Endothelial cell (in vitro differentiated cells): Measurements from ENCODE around the gene CASP5. TPM values are rescaled to one million over a fixed set of nuclear protein-coding genes. Genes with fewer than 3 reads are reported as not detected.
A peak's percentile ranks its signal among the peaks of the same experiment; 100 is the strongest.

Source experiments
- DNase-seq: peaks from one replicate; pipeline ENCODE4 v3.0.0; 2021; ENCODE audit warnings: low spot score
- H3K27ac Mint-ChIP-seq: one replicate; pipeline ENCODE4 v1.8.0; 2021; ENCODE audit warnings: mixed read lengths, inconsistent platforms; ENCODE audit not compliant: unreplicated experiment
- H3K27me3 Mint-ChIP-seq: one replicate; pipeline ENCODE4 v1.8.0; 2021; ENCODE audit warnings: mild to moderate bottlenecking, moderate library complexity, mixed read lengths, inconsistent platforms; ENCODE audit not compliant: unreplicated experiment
- H3K36me3 Mint-ChIP-seq: one replicate; pipeline ENCODE4 v1.8.0; 2021; ENCODE audit warnings: mild to moderate bottlenecking, low read depth, mixed read lengths, inconsistent platforms; ENCODE audit not compliant: unreplicated experiment
- H3K4me1 Mint-ChIP-seq: one replicate; pipeline ENCODE4 v1.8.0; 2021; ENCODE audit warnings: mild to moderate bottlenecking, mixed read lengths, inconsistent platforms; ENCODE audit not compliant: unreplicated experiment
- H3K4me3 Mint-ChIP-seq: one replicate; pipeline ENCODE4 v1.8.0; 2021; ENCODE audit warnings: mild to moderate bottlenecking, mixed read lengths, inconsistent platforms; ENCODE audit not compliant: unreplicated experiment
- H3K9me3 Mint-ChIP-seq: one replicate; pipeline ENCODE4 v1.8.0; 2021; ENCODE audit warnings: mixed read lengths, inconsistent platforms; ENCODE audit not compliant: unreplicated experiment
- CTCF ChIP-seq: fragments of 200-600 bp; sonication (generic); IDR thresholded peaks from one replicate; pipeline ENCODE4 v1.5.0; 2021; ENCODE audit warnings: antibody characterized with exemption; ENCODE audit not compliant: unreplicated experiment
- total RNA-seq: library from RNA; stranded (reverse); fragmentation: NEBNext Ultra II Directional; extraction: Animal tissue kit (Norgen Biotek cat#: 25700); gene quantifications from one replicate; pipeline ENCODE4 v1.2.1, GENCODE V29; 2021; ENCODE audit not compliant: unreplicated experiment

CASP5 gene
- total RNA-seq, 1 donor from 2014 or later, result not detected

DNA sequence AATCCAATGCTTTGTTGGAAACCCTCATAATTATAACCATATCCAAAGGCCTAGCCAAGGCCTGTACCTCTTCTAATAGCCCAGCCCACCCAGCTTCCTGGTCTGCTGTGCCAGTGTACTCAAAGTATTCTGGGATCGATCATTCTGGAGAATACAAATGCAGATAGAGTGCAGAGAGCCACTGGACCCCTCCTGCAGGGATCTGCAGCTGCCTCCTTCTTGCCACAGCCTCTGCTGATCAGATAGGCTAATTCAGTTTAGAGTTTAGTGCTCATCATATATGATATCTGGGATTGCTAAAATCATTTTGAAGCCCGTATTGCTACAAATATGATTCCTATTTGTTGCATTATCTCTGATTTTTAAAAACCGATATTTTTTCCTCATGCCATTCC is 17.5 kb downstream of the CASP5 start:
- no peak overlapping the region for H3K4me3 Mint-ChIP-seq
- no peak overlapping the region for H3K27ac Mint-ChIP-seq
- H3K9me3 Mint-ChIP-seq, result no peaks in the 10 kb centered on the region

DNA sequence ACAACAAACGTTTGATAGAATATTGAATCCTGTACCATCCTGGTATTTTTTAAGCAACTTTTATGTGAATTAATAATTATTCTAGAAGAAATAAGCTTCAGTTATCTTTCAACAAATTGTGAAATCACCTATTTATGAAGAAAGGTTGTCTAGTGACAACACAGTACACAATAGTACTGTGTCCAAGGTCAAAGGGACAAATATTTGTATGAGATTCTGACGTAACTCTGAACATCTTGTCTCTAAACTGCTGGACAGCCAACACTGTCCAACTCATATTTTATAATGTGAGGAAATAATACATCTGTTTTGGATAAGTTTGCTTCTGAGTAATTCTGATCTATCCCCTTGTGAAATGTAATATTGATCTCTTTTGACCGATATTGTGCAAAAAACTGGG is 18.9 kb downstream of the CASP5 start:
- no peaks in the 10 kb centered on the region for H3K27me3 Mint-ChIP-seq
- no peak overlapping the region for H3K4me3 Mint-ChIP-seq
- H3K36me3 Mint-ChIP-seq, result no peaks in the 10 kb centered on the region
- no peak for TF ChIP-seq CTCF
- no peak overlapping the region for H3K27ac Mint-ChIP-seq
- H3K9me3 Mint-ChIP-seq, result no peaks in the 10 kb centered on the region
- DNase-seq, result no peak
- peaks cover 2% of the 10 kb centered on the region for H3K4me1 Mint-ChIP-seq

More for the DNA sequence above, 17.5 kb downstream of the CASP5 start:
- DNase-seq, result no peak
- Mint-ChIP-seq H3K36me3 (no peaks in the 10 kb centered on the region), H3K4me1 (peaks cover 2% of the 10 kb centered on the region), H3K27me3 (no peaks in the 10 kb centered on the region)
- TF ChIP-seq CTCF, result no peak

- no peak for TF ChIP-seq CTCF
- Mint-ChIP-seq H3K4me1 (no peaks in the 10 kb centered on the region), H3K4me3 (no peak overlapping the region), H3K27me3 (no peaks in the 10 kb centered on the region), H3K9me3 (no peaks in the 10 kb centered on the region), H3K27ac (no peak overlapping the region), H3K36me3 (no peaks in the 10 kb centered on the region)
- no peak for DNase-seq
Observed at GRCh38 chr11:105003151-105003550, 19.8 kb downstream of the CASP5 start.

- Mint-ChIP-seq H3K27me3 (no peaks in the 10 kb centered on the region), H3K4me1 (no peaks in the 10 kb centered on the region), H3K36me3 (no peaks in the 10 kb centered on the region), H3K9me3 (no peaks in the 10 kb centered on the region), H3K4me3 (no peak overlapping the region), H3K27ac (no peak overlapping the region)
- TF ChIP-seq CTCF, result peak; percentile 41
- DNase-seq, result peak; percentile 11
Observed at GRCh38 chr11:105000797-105001196, 22.2 kb downstream of the CASP5 start.

DNA sequence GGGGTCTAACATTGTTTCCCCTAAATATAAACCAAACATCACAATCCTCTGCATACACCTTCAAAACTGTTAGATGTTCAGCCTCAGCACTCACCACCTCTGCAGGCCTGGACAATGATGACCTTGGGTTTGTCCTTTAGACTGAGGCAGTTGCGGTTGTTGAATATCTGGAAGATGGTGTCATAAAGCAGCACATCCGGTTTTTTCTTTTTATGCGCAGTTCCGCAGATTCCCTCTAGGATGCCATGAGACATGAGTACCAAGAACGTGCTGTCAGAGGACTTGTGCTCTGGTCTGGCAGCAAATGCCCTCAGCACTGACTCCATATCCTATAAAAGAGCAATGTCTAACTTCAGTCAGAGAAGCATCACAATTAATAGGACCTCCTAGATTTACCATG is 22.8 kb downstream of the CASP5 start:
- no peak for TF ChIP-seq CTCF
- Mint-ChIP-seq H3K4me1 (no peaks in the 10 kb centered on the region), H3K27ac (no peak overlapping the region), H3K27me3 (no peaks in the 10 kb centered on the region), H3K4me3 (no peak overlapping the region), H3K9me3 (no peaks in the 10 kb centered on the region), H3K36me3 (no peaks in the 10 kb centered on the region)
- DNase-seq, result peak; percentile 8
